ENCODE results near the gene SPATA6L.
"Not testable (repeated sequence)": the region's sequence is repeated elsewhere in the genome, so short reads cannot be mapped to it uniquely, and the experiment has no call there.

GRCh38 chr9:4656196-4656595 is 10.1 kb downstream of the SPATA6L start:
- TF ChIP-seq POLR2AphosphoS5 (IDR thresholded peaks at IDR 0.05; ENCODE audit: low read length); NFXL1 (IDR thresholded peaks at IDR 0.05; ENCODE audit: borderline replicate concordance); SRF (IDR thresholded peaks at IDR 0.05; ENCODE audit: low read depth in 2 of 2, low read length in 2 of 2): not testable (repeated sequence)

All from GM12878 (cell line).